ENCODE results near the gene PPOX.
A peak's percentile ranks its signal among the peaks of the same experiment; 100 is the strongest.

GRCh38 chr1:161198194-161198896 lies 32.1 kb downstream of the PPOX start:
- TF ChIP-seq POLR2A (IDR thresholded peaks at IDR 0.05) (no peak), CTCF (IDR thresholded peaks at IDR 0.05) (peak in 1 of 12 donors; percentile 8)
